Measurements from ENCODE around the gene SIN3B. TPM values are rescaled to one million over a fixed set of nuclear protein-coding genes. Genes with fewer than 3 reads are reported as not detected.

The SIN3B gene, protein sequence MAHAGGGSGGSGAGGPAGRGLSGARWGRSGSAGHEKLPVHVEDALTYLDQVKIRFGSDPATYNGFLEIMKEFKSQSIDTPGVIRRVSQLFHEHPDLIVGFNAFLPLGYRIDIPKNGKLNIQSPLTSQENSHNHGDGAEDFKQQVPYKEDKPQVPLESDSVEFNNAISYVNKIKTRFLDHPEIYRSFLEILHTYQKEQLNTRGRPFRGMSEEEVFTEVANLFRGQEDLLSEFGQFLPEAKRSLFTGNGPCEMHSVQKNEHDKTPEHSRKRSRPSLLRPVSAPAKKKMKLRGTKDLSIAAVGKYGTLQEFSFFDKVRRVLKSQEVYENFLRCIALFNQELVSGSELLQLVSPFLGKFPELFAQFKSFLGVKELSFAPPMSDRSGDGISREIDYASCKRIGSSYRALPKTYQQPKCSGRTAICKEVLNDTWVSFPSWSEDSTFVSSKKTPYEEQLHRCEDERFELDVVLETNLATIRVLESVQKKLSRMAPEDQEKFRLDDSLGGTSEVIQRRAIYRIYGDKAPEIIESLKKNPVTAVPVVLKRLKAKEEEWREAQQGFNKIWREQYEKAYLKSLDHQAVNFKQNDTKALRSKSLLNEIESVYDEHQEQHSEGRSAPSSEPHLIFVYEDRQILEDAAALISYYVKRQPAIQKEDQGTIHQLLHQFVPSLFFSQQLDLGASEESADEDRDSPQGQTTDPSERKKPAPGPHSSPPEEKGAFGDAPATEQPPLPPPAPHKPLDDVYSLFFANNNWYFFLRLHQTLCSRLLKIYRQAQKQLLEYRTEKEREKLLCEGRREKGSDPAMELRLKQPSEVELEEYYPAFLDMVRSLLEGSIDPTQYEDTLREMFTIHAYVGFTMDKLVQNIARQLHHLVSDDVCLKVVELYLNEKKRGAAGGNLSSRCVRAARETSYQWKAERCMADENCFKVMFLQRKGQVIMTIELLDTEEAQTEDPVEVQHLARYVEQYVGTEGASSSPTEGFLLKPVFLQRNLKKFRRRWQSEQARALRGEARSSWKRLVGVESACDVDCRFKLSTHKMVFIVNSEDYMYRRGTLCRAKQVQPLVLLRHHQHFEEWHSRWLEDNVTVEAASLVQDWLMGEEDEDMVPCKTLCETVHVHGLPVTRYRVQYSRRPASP
- polyA plus RNA-seq: 2.0 and 3.3 TPM in 2 replicates

DNA sequence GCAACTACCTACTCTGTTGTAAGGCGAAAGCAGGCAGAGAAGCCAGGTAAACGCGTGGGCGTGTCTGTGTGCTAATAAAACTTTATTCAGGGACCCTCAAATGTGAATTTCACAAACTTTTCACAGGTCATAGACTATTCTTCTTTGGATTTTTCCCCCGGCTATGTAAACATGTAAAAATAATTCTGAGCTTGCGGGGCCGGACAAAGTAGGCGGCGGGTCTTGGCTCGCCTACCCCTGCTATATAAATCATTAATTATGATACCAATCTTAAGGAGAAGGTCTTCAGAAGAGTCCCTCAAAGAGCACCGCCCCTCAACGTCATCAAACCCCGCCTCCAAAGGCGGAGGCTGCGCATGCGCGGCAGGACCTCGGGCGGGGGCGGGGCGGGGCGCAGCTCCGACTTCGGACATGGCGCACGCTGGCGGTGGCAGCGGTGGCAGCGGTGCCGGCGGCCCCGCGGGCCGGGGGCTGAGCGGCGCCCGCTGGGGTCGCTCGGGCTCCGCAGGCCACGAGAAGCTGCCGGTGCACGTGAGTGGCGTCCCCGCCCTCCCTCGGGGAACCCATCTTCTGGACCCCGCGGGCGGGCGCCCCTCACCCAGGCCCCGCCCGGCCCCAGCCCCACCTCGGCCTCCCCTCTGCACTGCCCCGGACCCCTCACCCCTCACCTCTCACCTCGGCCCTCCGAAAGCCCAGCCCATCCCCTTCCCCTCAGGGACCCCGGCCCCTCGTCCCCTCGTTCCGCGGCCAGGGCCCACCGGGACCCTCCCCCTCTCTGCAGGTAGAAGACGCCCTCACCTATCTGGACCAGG lies at the start of gene SIN3B:
SIN3B (plus strand) TSS at position 389 of the 812 bp plus-strand sequence; CDS start at position 412, 23 bp downstream.

DNA sequence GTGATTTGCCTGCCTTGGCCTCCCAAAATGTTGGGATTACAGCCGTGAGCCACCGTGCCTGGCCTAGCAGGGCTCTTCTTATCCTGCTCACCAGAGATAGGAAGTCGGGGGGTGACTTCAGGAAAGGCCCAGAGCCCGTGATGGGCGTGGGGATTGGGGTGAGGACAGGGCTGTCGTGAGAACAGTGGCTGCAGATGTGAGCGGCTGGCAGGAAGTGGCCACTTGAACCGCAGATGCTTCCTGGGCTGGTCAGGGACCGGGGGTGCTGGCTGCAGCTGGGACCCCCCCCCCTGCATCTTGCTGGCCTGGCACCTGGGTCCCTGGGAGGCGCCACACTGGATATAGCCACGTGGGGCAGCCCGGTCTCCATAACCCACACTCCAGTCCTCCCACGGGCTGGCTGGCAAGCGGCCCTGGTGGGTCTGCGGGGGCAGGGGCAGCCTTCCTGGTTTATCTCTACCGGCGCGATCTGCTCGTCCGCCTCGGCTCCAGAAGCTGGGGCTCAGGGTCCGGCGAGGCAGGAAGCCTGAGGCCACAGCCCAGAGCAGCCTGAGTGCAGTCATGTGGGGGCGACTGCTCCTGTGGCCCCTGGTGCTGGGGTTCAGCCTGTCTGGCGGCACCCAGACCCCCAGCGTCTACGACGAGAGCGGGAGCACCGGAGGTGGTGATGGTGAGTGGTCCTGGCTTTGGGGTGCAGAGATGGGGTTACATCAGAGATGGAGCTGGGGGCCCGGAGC lies 59.6 kb downstream of the SIN3B start, which contains the start of gene F2RL3:
F2RL3 (plus strand) TSS at position 371 of the 737 bp plus-strand sequence; CDS start at position 562, 191 bp downstream.

Other genes starting within 250 kb of the SIN3B start
- 1.3 and 1.5 TPM in 2 replicates for gene MED26, start 201.2 kb upstream of the SIN3B start, polyA plus RNA-seq
- gene SMIM7, start 169.3 kb upstream of the SIN3B start, polyA plus RNA-seq: 182 and 215 TPM in 2 replicates
- 46.0 and 68.0 TPM in 2 replicates for gene TMEM38A, start 168.3 kb upstream of the SIN3B start, polyA plus RNA-seq
- not detected in 2 replicates for gene NWD1, start 109.6 kb upstream of the SIN3B start, polyA plus RNA-seq
- gene F2RL3, start 59.6 kb downstream of the SIN3B start, polyA plus RNA-seq: not detected in 2 replicates
- gene CPAMD8, start 197.4 kb downstream of the SIN3B start, polyA plus RNA-seq: not detected in 2 replicates
- 0.48 and 5.1 TPM in 2 replicates for gene HAUS8, start 246.1 kb downstream of the SIN3B start, polyA plus RNA-seq
- 0.85 and 4.5 TPM in 2 replicates for gene MYO9B, start 246.4 kb downstream of the SIN3B start, polyA plus RNA-seq

Data from Purkinje cell (primary cell).